K562 (cell line): ENCODE results near the gene TYMP. TPM values are rescaled to one million over a fixed set of nuclear protein-coding genes. Genes with fewer than 3 reads are reported as not detected.

Experiments
- ATAC-seq: fragments of 200-7000 bp; cut with Tn5 transposase; 3 replicates; pipeline ENCODE4 v1.9.1; 2020; ENCODE audit warnings: moderate library complexity
- BruUV-seq: library from RNA; stranded (reverse); fragments of 400-500 nt; replicated peaks from 2 replicates; lab custom pipeline; 2021; lab: Mats Ljungman, UMichigan
- CTCF ChIA-PET: fragments of 300-600 bp; formaldehyde crosslinking; extraction: SDS; loops from one replicate; lab custom pipeline; 2021; ENCODE audit warnings: low intra/inter-chr PET ratio; lab: Yijun Ruan, JAX
- POLR2A ChIA-PET: fragments of 300-600, 350-650 bp; sonication (Branson Sonifier 250); formaldehyde crosslinking; extraction: SDS; loops from one replicate; lab custom pipeline; 2021; ENCODE audit warnings: antibody characterized with exemption, inconsistent platforms; lab: Yijun Ruan, JAX
- DNase-seq, 4 experiments: peaks; one replicate each; pipeline versions ENCODE4 v3.0.0 to v3.0.0-alpha.2; 2011 to 2018; ENCODE audit warnings: low spot score in 3 of 4, mixed read lengths in 3 of 4; ENCODE audit errors: extremely low read depth in 1 of 4
- FAIRE-seq: peaks from 2 replicates; lab custom pipeline; 2011; peaks lifted over from hg19 to GRCh38; lab: Jason Lieb, UNC
- H2AFZ ChIP-seq: 2 replicates; pipeline ENCODE4 v1.6.0; 2011; ENCODE audit warnings: low read depth, low read length, control low read depth, inconsistent platforms
- H3K27ac ChIP-seq: fragments of 200-600 bp; 3 replicates; pipeline ENCODE4 v1.8.0; 2011; ENCODE audit warnings: low read depth, mild to moderate bottlenecking, control low read depth, inconsistent platforms, low read length, moderate library complexity, mixed read lengths; ENCODE audit errors: extremely low read depth
- H3K27me3 ChIP-seq, 2 experiments: fragments of 300-600 bp in 1 of 2; 2 replicates in 1 of 2; 3 replicates in 1 of 2; pipeline versions ENCODE4 v1.6.0 to v1.8.0; 2011; ENCODE audit warnings: inconsistent platforms in 2 of 2, low read length in 2 of 2, mild to moderate bottlenecking in 1 of 2, mixed read lengths in 1 of 2, moderate library complexity in 1 of 2; ENCODE audit not compliant: control insufficient read depth in 2 of 2, insufficient read depth in 2 of 2
- H3K36me3 ChIP-seq: fragments of 300-600 bp; 3 replicates; pipeline ENCODE4 v1.8.0; 2011; ENCODE audit warnings: mild to moderate bottlenecking, low read length, inconsistent platforms; ENCODE audit not compliant: control insufficient read depth, insufficient read depth
- H3K4me1 ChIP-seq, 2 experiments: fragments of 200-600 bp in 1 of 2; replicated peaks in 1 of 2; 2 replicates in 1 of 2; 3 replicates in 1 of 2; pipeline versions ENCODE4 v1.5.1 to v1.8.0; 2011; ENCODE audit warnings: inconsistent platforms in 2 of 2, low read length in 2 of 2, mild to moderate bottlenecking in 1 of 2, mixed read lengths in 1 of 2, moderate library complexity in 1 of 2; ENCODE audit not compliant: control insufficient read depth in 2 of 2, insufficient read depth in 2 of 2
- H3K4me2 ChIP-seq: 2 replicates; pipeline ENCODE4 v1.6.1; 2011; ENCODE audit warnings: low read length, control low read depth, inconsistent platforms, mixed read lengths; ENCODE audit not compliant: insufficient read depth
- H3K4me3 ChIP-seq: fragments of 200-600 bp; sonication (generic), shearing (Covaris generic); 2 replicates; pipeline ENCODE4 v1.5.1; 2016; ENCODE audit warnings: control low read depth, inconsistent platforms
- H3K79me2 ChIP-seq: fragments of 200-600 bp; 3 replicates; pipeline ENCODE4 v1.8.0; 2011; ENCODE audit warnings: low read length, inconsistent platforms; ENCODE audit not compliant: control insufficient read depth, insufficient read depth
- H3K9ac ChIP-seq, 2 experiments: 2 replicates each; pipeline versions ENCODE4 v1.6.0 to v1.6.1; 2011; ENCODE audit warnings: low read depth in 2 of 2, low read length in 2 of 2, control low read depth in 1 of 2, inconsistent platforms in 1 of 2, mild to moderate bottlenecking in 1 of 2, mixed read lengths in 1 of 2; ENCODE audit not compliant: insufficient read depth in 1 of 2
- H3K9me1 ChIP-seq: one replicate; pipeline ENCODE4 v1.6.0; 2011; ENCODE audit warnings: inconsistent platforms, mild to moderate bottlenecking, low read length, moderate library complexity; ENCODE audit not compliant: control insufficient read depth, insufficient read depth
- H3K9me3 ChIP-seq: replicated peaks from 2 replicates; pipeline ENCODE4 v1.5.1; 2011; ENCODE audit warnings: low read depth, low read length, inconsistent platforms; ENCODE audit not compliant: control insufficient read depth, insufficient read depth
- H4K20me1 ChIP-seq: replicated peaks from 2 replicates; pipeline ENCODE4 v1.6.1; 2011; ENCODE audit warnings: low read length, inconsistent platforms, mixed read lengths; ENCODE audit not compliant: control insufficient read depth, insufficient read depth
- E2F1 ChIP-seq: sonication (generic); formaldehyde crosslinking; IDR thresholded peaks from 2 replicates; pipeline ENCODE4 v1.8.1; 2023; ENCODE audit warnings: mild to moderate bottlenecking, missing genetic modification reagents, moderate library complexity
- PHB2 ChIP-seq: fragments of 450-650 bp; IDR thresholded peaks from 2 replicates; pipeline ENCODE4 v1.6.1; 2017; ENCODE audit warnings: low read depth
- PML ChIP-seq: IDR thresholded peaks from 2 replicates; pipeline ENCODE4 v1.6.1; 2012; ENCODE audit warnings: low read length, inconsistent platforms
- RHOXF2B ChIP-seq: fragments of 250-450 bp; sonication (Bioruptor Pico); conservative IDR thresholded peaks from 2 replicates; pipeline ENCODE4 v1.5.1; 2021
- SAFB ChIP-seq: fragments of 200-400 bp; formaldehyde crosslinking; IDR thresholded peaks from 2 replicates; pipeline ENCODE4 v1.6.1; 2017; ENCODE audit warnings: low read depth, low read length, borderline replicate concordance
- ZFPM2 ChIP-seq: fragments of 250-450 bp; sonication (Bioruptor Pico); IDR thresholded peaks from 2 replicates; pipeline ENCODE4 v1.5.1; 2022; ENCODE audit warnings: mild to moderate bottlenecking
- ZNF280B ChIP-seq: fragments of 250-450 bp; sonication (Bioruptor Pico); IDR thresholded peaks from 2 replicates; pipeline ENCODE4 v1.5.1; 2021; ENCODE audit warnings: mild to moderate bottlenecking
- WGBS: fragments of 100-300 bp; shearing (Covaris generic); methylation state at CpG from one replicate; pipeline ENCODE4 v1.1.6; 2016; ENCODE audit warnings: low coverage, mixed read lengths; ENCODE audit not compliant: insufficient coverage; ENCODE audit errors: missing lambda C conversion rate; 5-methylcytosine and 5-hydroxymethylcytosine counted together
- in situ Hi-C: fragments of 300-500 bp; cut with MboI; formaldehyde crosslinking; loops from 4 replicates; pipeline ENCODE4 v1.15.0; 2018; ENCODE audit warnings: inconsistent platforms, mixed read lengths
- intact Hi-C: fragments of 100-400 bp; cut with micrococcal nuclease; formaldehyde crosslinking; loops from 2 replicates; pipeline ENCODE4 v1.14.2; 2022
- polyA plus RNA-seq, 8 experiments: library from polyadenylated mRNA; depleted of rRNA in 4 of 8; stranded (reverse) in 5 of 8; unstranded in 3 of 8; fragments of >200 nt; fragmentation: Nextera tagmentation in 2 of 8; fragmentation: Illumina TruSeq in 1 of 8; extraction: Ambion mirVana in 2 of 8; extraction: Trizol in 1 of 8; gene quantifications; 2 replicates each; pipeline versions ENCODE4 v1.2.1 to v1.2.3, GENCODE V29; 2011 to 2014; ENCODE audit warnings: inconsistent platforms in 1 of 8, missing spikeins in 1 of 8
- total RNA-seq, 7 experiments: library from RNA; depleted of rRNA in 6 of 7; stranded (reverse); fragments of >200 nt in 6 of 7; fragmentation: Illumina TruSeq in 2 of 7; extraction: Trizol in 2 of 7; gene quantifications; 2 replicates each; pipeline versions ENCODE4 v1.2.1 to v1.2.3, GENCODE V29; 2011 to 2021; ENCODE audit warnings: low replicate concordance in 1 of 7

The TYMP gene
- total and polyA plus RNA-seq, 9 of the 15 experiments (the other 6 are each of a cell fraction or from before 2014, with no cell fraction given), result 0.03 to 4.0 (median 2.4) TPM; not detected in 4

- H3K27ac ChIP-seq, result no peak overlapping the region
- H3K9ac ChIP-seq, result no peak overlapping the region; a peak in 1 of 4 replicates
- H3K9me3 ChIP-seq, result no peaks in the 10 kb centered on the region
- H3K36me3 ChIP-seq, result no peaks in the 10 kb centered on the region; the same call in 2 of the 3 replicates
- BruUV-seq, result no TSS peak
- no peak for ATAC-seq
- ChIA-PET POLR2A (interaction anchor here (0.6 to 2.0 kb wide), 4 partner anchors 13 to 145 kb away, joined by 3 to 4 read pairs (median 3); partner anchors contain the start of gene SYCE3), CTCF (no interaction called here)
- no peak overlapping the region for H3K4me2 ChIP-seq
- H3K4me3 ChIP-seq, result no peak overlapping the region
- H3K9me1 ChIP-seq, result no peaks in the 10 kb centered on the region
- in situ Hi-C loops, result loop anchor here (5.0 kb wide), 1 partner anchor 33 kb away; no protein-coding TSS in a partner anchor
- FAIRE-seq, result no peak
- no peaks in the 10 kb centered on the region for H3K27me3 ChIP-seq
- H3K4me1 ChIP-seq, result peaks cover 7 to 31% of the 10 kb centered on the region in 2 experiments; a peak in 3 of 5 replicates
- peaks cover 6% of the 10 kb centered on the region; the same call in 2 of the 3 replicates for H3K79me2 ChIP-seq
- intact Hi-C loops, result no loop called here
- no peak for DNase-seq
- WGBS, result 75% methylated on average over 5 of the region's 8 CpGs
- no peak overlapping the region for H2AFZ ChIP-seq
- no peaks in the 10 kb centered on the region for H4K20me1 ChIP-seq
- TF ChIP-seq RHOXF2B (CRISPR knock-in tag) (no peak), PHB2 (no peak), ZFPM2 (CRISPR knock-in tag) (no peak), PML (no peak), ZNF280B (CRISPR knock-in tag) (no peak), E2F1 (CRISPR knock-in tag) (no peak), SAFB (no peak)
These were observed 49.0 kb upstream of the TYMP start for GRCh38 chr22:50578776-50579310.
